Adipose tissue (tissue), 3 donors: ENCODE results near the gene C1QTNF9. TPM values are rescaled to one million over a fixed set of nuclear protein-coding genes. Genes with fewer than 3 reads are reported as not detected.

Experiments used
- polyA plus RNA-seq, 3 donors: library from polyadenylated mRNA; stranded (reverse); fragments of 200-250 nt; gene quantifications; one replicate each; pipeline ENCODE4 v1.2.3, GENCODE V29; 2013
- donor health status: healthy with polysubstance abuse.
- donor health status: Bipolar disorder and iron deficiency.
- donor health status: healthy.

The C1QTNF9 gene
- polyA plus RNA-seq, 3 donors, result 0.22 to 3.3 (median 1.3) TPM

Other genes with a start within 250 kb of the C1QTNF9 start
- 10 to 100 TPM in 1 of 3 donors, 1 to 10 TPM in 2; 6.4 to 15.3 (median 9.7) TPM for gene SPATA13, start 148.9 kb upstream of the C1QTNF9 start, polyA plus RNA-seq
- gene PARP4, start 203.2 kb downstream of the C1QTNF9 start, polyA plus RNA-seq, result 10 to 100 TPM; 11.6 to 13.0 (median 12.4) TPM